HepG2 (cell line): ENCODE results near the gene CCDC57. TPM values are rescaled to one million over a fixed set of nuclear protein-coding genes. Genes with fewer than 3 reads are reported as not detected.
A peak's percentile ranks its signal among the peaks of the same experiment; 100 is the strongest.

Experiments used
- CCAR2 ChIP-seq: fragments of 200-400 bp; formaldehyde crosslinking; optimal IDR thresholded peaks from 2 replicates; pipeline ENCODE3; 2018; ENCODE audit warnings: low read depth, mild to moderate bottlenecking, low read length, moderate library complexity
- KMT2A ChIP-seq: sonication (generic); formaldehyde crosslinking; IDR thresholded peaks from 2 replicates; pipeline ENCODE4 v1.4.0; 2020; ENCODE audit warnings: missing genetic modification reagents
- NFE2 ChIP-seq: sonication (generic); formaldehyde crosslinking; IDR thresholded peaks from 2 replicates; pipeline ENCODE4 v1.4.0; 2020; ENCODE audit warnings: missing genetic modification reagents
- NFKBIZ ChIP-seq: IDR thresholded peaks from 2 replicates; pipeline ENCODE4 v1.6.1; 2018; ENCODE audit warnings: missing genetic modification reagents, missing compliant biosample characterization
- NPAS2 ChIP-seq: sonication (generic); formaldehyde crosslinking; IDR thresholded peaks from 2 replicates; pipeline ENCODE4 v1.8.0; 2022; ENCODE audit warnings: mild to moderate bottlenecking, missing genetic modification reagents, borderline replicate concordance
- PRPF4 ChIP-seq: fragments of 200-400 bp; formaldehyde crosslinking; IDR thresholded peaks from 2 replicates; pipeline ENCODE4 v1.6.1; 2016; ENCODE audit warnings: low read length, low read depth; ENCODE audit not compliant: poor library complexity, severe bottlenecking
- SKI ChIP-seq: fragments of 450-650 bp; IDR thresholded peaks from one replicate; pipeline ENCODE4 v1.6.1; 2018; ENCODE audit warnings: mild to moderate bottlenecking; ENCODE audit not compliant: partially characterized antibody
- SRF ChIP-seq: IDR thresholded peaks from 2 replicates; pipeline ENCODE4 v1.6.1; 2011; ENCODE audit warnings: mild to moderate bottlenecking, low read depth, low read length, moderate library complexity
- TEAD2 ChIP-seq: sonication (generic); formaldehyde crosslinking; IDR thresholded peaks from 2 replicates; pipeline ENCODE4 v1.9.0; 2021; ENCODE audit warnings: missing genetic modification reagents
- ZFP37 ChIP-seq: sonication (generic); formaldehyde crosslinking; IDR thresholded peaks from 2 replicates; pipeline ENCODE4 v1.4.0; 2020; ENCODE audit warnings: missing genetic modification reagents, borderline replicate concordance
- ZFYVE20 ChIP-seq: sonication (generic); formaldehyde crosslinking; IDR thresholded peaks from 2 replicates; pipeline ENCODE4 v1.8.0; 2023; ENCODE audit warnings: low read depth, mild to moderate bottlenecking, moderate library complexity, missing genetic modification reagents, borderline replicate concordance
- ZKSCAN5 ChIP-seq: sonication (generic); formaldehyde crosslinking; IDR thresholded peaks from 2 replicates; pipeline ENCODE4 v1.5.1; 2020; ENCODE audit warnings: mild to moderate bottlenecking, missing genetic modification reagents
- ZNF318 ChIP-seq: sonication (generic); formaldehyde crosslinking; IDR thresholded peaks from 2 replicates; pipeline ENCODE4 v1.4.0; 2020; ENCODE audit warnings: mild to moderate bottlenecking, missing genetic modification reagents
- ZNF441 ChIP-seq: sonication (generic); formaldehyde crosslinking; IDR thresholded peaks from 2 replicates; pipeline ENCODE4 v1.7.0; 2021; ENCODE audit warnings: missing genetic modification reagents, borderline replicate concordance
- ZNF496 ChIP-seq: sonication (generic); formaldehyde crosslinking; IDR thresholded peaks from 2 replicates; pipeline ENCODE4 v1.8.1; 2023; ENCODE audit warnings: mild to moderate bottlenecking, moderate library complexity, missing genetic modification reagents; ENCODE audit not compliant: insufficient replicate concordance
- polyA plus RNA-seq, 8 experiments: library from polyadenylated mRNA; depleted of rRNA in 3 of 8; stranded (reverse) in 7 of 8; unstranded in 1 of 8; fragments of >200 nt; fragmentation: Illumina TruSeq in 4 of 8; extraction: Trizol in 4 of 8; gene quantifications; 2 replicates each; pipeline versions ENCODE4 v1.2.1 to v1.2.3, GENCODE V29; 2011 to 2016; ENCODE audit warnings: low read depth in 4 of 8, missing spikeins in 1 of 8, mixed read lengths in 1 of 8; ENCODE audit not compliant: insufficient read depth in 1 of 8
- total RNA-seq, 5 experiments: library from RNA; depleted of rRNA; stranded (reverse); fragments of >200 nt; fragmentation: Illumina TruSeq; extraction: Trizol; gene quantifications; 2 replicates each; pipeline ENCODE4 v1.2.3, GENCODE V29; 2016; ENCODE audit warnings: low read depth in 1 of 5
- TF ChIP-seq, protein P1 (sequence below): sonication (generic); formaldehyde crosslinking; IDR thresholded peaks from 2 replicates; pipeline ENCODE4 v1.8.1; 2023; ENCODE audit warnings: mild to moderate bottlenecking, moderate library complexity, missing genetic modification reagents
- TF ChIP-seq, protein P2 (sequence below): sonication (generic); formaldehyde crosslinking; IDR thresholded peaks from 2 replicates; pipeline ENCODE4 v1.4.0; 2020; ENCODE audit warnings: missing genetic modification reagents, borderline replicate concordance

CCDC57 gene
- total and polyA plus RNA-seq, 2 of the 13 experiments (the other 11 are each of a cell fraction or from before 2014, with no cell fraction given) = 59.3 to 59.9 TPM

- no peak for TF ChIP-seq PRPF4
- no peak for TF ChIP-seq ZNF441 (CRISPR knock-in tag)
- TF ChIP-seq NFE2 = no peak
- TF ChIP-seq ZFYVE20 (CRISPR knock-in tag) = no peak
- TF ChIP-seq TEAD2 (CRISPR knock-in tag) = no peak
- peak; percentile 33 for TF ChIP-seq SKI
- peak; percentile 25 for TF ChIP-seq CCAR2
- no peak; the same call in 1 of the 2 replicates for TF ChIP-seq ZKSCAN5 (CRISPR knock-in tag)
- no peak for TF ChIP-seq SRF
- no peak for TF ChIP-seq NFKBIZ
- TF ChIP-seq, protein P1, sequence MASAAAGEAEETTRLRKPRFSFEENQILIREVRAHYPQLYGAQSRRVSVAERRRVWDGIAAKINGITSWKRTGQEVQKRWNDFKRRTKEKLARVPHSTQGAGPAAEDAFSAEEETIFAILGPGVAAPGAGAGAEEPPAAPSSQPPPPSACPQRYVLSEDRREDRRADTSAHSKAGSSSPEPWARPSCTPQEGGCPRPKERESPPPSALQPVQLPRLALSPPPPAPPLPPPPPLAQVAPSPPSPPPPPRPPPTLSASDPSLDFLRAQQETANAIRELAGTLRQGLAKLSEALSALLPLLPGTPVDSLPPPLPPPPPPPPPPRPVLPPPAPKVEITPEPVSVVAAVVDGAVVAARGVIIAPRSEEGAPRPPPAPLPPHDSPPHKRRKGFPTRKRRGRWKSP (CRISPR knock-in tag) = peak; percentile 75; the same call in 1 of the 2 replicates
- TF ChIP-seq ZNF496 (CRISPR knock-in tag) = no peak
- TF ChIP-seq KMT2A (CRISPR knock-in tag) = peak; percentile 43; the same call in 1 of the 2 replicates
- TF ChIP-seq ZNF318 (CRISPR knock-in tag) = no peak; the same call in 1 of the 2 replicates
- TF ChIP-seq, protein P2, sequence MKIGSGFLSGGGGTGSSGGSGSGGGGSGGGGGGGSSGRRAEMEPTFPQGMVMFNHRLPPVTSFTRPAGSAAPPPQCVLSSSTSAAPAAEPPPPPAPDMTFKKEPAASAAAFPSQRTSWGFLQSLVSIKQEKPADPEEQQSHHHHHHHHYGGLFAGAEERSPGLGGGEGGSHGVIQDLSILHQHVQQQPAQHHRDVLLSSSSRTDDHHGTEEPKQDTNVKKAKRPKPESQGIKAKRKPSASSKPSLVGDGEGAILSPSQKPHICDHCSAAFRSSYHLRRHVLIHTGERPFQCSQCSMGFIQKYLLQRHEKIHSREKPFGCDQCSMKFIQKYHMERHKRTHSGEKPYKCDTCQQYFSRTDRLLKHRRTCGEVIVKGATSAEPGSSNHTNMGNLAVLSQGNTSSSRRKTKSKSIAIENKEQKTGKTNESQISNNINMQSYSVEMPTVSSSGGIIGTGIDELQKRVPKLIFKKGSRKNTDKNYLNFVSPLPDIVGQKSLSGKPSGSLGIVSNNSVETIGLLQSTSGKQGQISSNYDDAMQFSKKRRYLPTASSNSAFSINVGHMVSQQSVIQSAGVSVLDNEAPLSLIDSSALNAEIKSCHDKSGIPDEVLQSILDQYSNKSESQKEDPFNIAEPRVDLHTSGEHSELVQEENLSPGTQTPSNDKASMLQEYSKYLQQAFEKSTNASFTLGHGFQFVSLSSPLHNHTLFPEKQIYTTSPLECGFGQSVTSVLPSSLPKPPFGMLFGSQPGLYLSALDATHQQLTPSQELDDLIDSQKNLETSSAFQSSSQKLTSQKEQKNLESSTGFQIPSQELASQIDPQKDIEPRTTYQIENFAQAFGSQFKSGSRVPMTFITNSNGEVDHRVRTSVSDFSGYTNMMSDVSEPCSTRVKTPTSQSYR = peak; percentile 9; the same call in 1 of the 2 replicates
- no peak for TF ChIP-seq NPAS2 (CRISPR knock-in tag)
- peak; percentile 29; the same call in 1 of the 2 replicates for TF ChIP-seq ZFP37 (CRISPR knock-in tag)
These were observed 28.7 kb upstream of the CCDC57 start (continued) for GRCh38 chr17:82241183-82241925.
